Body of pancreas (tissue), 4 donors: ENCODE measurements around the gene GATAD2B. TPM values are rescaled to one million over a fixed set of nuclear protein-coding genes. Genes with fewer than 3 reads are reported as not detected.

Source experiments
- ATAC-seq: fragments of 150-250 bp; one replicate; pipeline ENCODE4 v1.9.1; 2016
- DNase-seq, 4 donors: peaks; one replicate each; pipeline ENCODE4 v3.0.0-alpha.2; 2019
- H3K27ac ChIP-seq, 4 donors: fragments of 200-600 bp; sonication (generic); 1 replicate in 3 of 4; 2 replicates in 1 of 4; pipeline versions ENCODE4 v1.5.1 to v1.6.1; 2016 to 2019; ENCODE audit warnings: mild to moderate bottlenecking in 1 of 4, mixed read lengths in 1 of 4, moderate library complexity in 1 of 4
- H3K27me3 ChIP-seq, 2 donors: fragments of 200-600 bp; sonication (generic); one replicate each; pipeline ENCODE4 v1.6.0; 2016; ENCODE audit warnings: mild to moderate bottlenecking in 1 of 2
- H3K36me3 ChIP-seq, 2 donors: fragments of 200-600 bp; sonication (generic); replicated peaks in 1 of 2; 2 replicates each; pipeline ENCODE4 v1.5.1; 2016; ENCODE audit warnings: low read depth in 2 of 2; ENCODE audit not compliant: insufficient read depth in 1 of 2
- H3K4me1 ChIP-seq: fragments of 200-600 bp; sonication (generic); one replicate; pipeline ENCODE4 v1.6.0; 2016
- H3K4me3 ChIP-seq, 2 donors: fragments of 200-600 bp; sonication (generic); 1 replicate in 1 of 2; 2 replicates in 1 of 2; pipeline ENCODE4 v1.5.1; 2016 to 2019
- H3K9me3 ChIP-seq, 3 donors: fragments of 200-600 bp; sonication (generic); 1 replicate in 2 of 3; 2 replicates in 1 of 3; pipeline ENCODE4 v1.5.1; 2016
- CTCF ChIP-seq, 7 experiments: fragments of 450-650 bp in 4 of 7; fragments of 200-600 bp in 3 of 7; sonication (generic) in 3 of 7; IDR thresholded peaks; one replicate each; pipeline ENCODE4 v1.5.1; 2016 to 2019; ENCODE audit warnings: antibody characterized with exemption in 7 of 7
- POLR2A ChIP-seq, 3 donors: fragments of 450-650 bp; IDR thresholded peaks; one replicate each; pipeline ENCODE4 v1.6.1; 2016; ENCODE audit warnings: antibody characterized with exemption in 3 of 3, mild to moderate bottlenecking in 2 of 3
- WGBS, 2 donors: methylation state at CpG; one replicate each; pipeline ENCODE4 v1.1.5; 2017; 5-methylcytosine and 5-hydroxymethylcytosine counted together
- intact Hi-C: fragments of 100-400 bp; cut with DNase I; formaldehyde crosslinking; loops from one replicate; pipeline ENCODE4 v1.15.1; 2023
- total RNA-seq, 2 donors: library from RNA; depleted of rRNA; stranded (reverse); fragments of >200 nt; gene quantifications; one replicate each; pipeline ENCODE4 v1.1.0, GENCODE V29; 2016

The GATAD2B gene
- total RNA-seq, 2 donors from 2014 or later = 7.8 to 12.5 TPM

- peak; percentile 24 for ATAC-seq
- H3K27ac ChIP-seq = peak overlapping the region; percentile 67 to 92 (median 90)
These were observed 45.2 kb upstream of the GATAD2B start for GRCh38 chr1:153968000-153968363.

GRCh38 chr1:153967107-153967999, 44.6 kb upstream of the GATAD2B start, which contains the start of gene CREB3L4:
Gene CREB3L4 (plus strand): TSS chr1:153967902. CDS start chr1:153968526, 624 bp downstream.
- TF ChIP-seq POLR2A (IDR thresholded peaks at IDR 0.05) (peak; percentile 93 to 98 (median 98)), CTCF (IDR thresholded peaks at IDR 0.05) (peak in 6 of 7 experiments; percentile 15 to 44 (median 26))
- intact Hi-C loops = no loop called here

More at GRCh38 chr1:153968000-153968363, 45.2 kb upstream of the GATAD2B start:
- intact Hi-C loops = no loop called here
- H3K4me3 ChIP-seq = peak overlapping the region; percentile 11 to 54
- WGBS, 2 donors = 0 to 2% methylated on average over 8 of the region's 8 CpGs
- no peaks in the 10 kb centered on the region for H3K36me3 ChIP-seq
- TF ChIP-seq CTCF (IDR thresholded peaks at IDR 0.05) (no peak), POLR2A (IDR thresholded peaks at IDR 0.05) (no peak)
- H3K9me3 ChIP-seq = no peaks in the 10 kb centered on the region
- DNase-seq = peak; percentile 77 to 87 (median 80)
- no peaks in the 10 kb centered on the region for H3K27me3 ChIP-seq
- peaks cover 39% of the 10 kb centered on the region for H3K4me1 ChIP-seq

GRCh38 chr1:153963850-153964331, 41.1 kb upstream of the GATAD2B start:
- peaks cover 0 to 4% of the 10 kb centered on the region in 2 donors for H3K36me3 ChIP-seq
- H3K27ac ChIP-seq = peak overlapping the region; percentile 81 to 95 (median 89)
- H3K4me1 ChIP-seq = peaks cover 65% of the 10 kb centered on the region
- WGBS, 2 donors = 1 to 3% methylated on average over 21 to 22 of the region's 22 CpGs
- no peaks in the 10 kb centered on the region for H3K9me3 ChIP-seq
- DNase-seq = peak; percentile 50 to 60 (median 55)
- no peak for ATAC-seq
- intact Hi-C loops = no loop called here
- H3K27me3 ChIP-seq = no peaks in the 10 kb centered on the region
- TF ChIP-seq POLR2A (IDR thresholded peaks at IDR 0.05) (no peak), CTCF (IDR thresholded peaks at IDR 0.05) (no peak)
- peak overlapping the region; percentile 5 to 44 for H3K4me3 ChIP-seq

More at GRCh38 chr1:153967107-153967999, 44.6 kb upstream of the GATAD2B start, which contains the start of gene CREB3L4:
- Histone ChIP-seq H3K4me3 (peak within 1 kb of the TSS; percentile 11 to 54), H3K36me3 (no peaks in the 10 kb centered on the region), H3K27me3 (no peaks in the 10 kb centered on the region), H3K4me1 (peaks cover 45% of the 10 kb centered on the region), H3K27ac (peak within 1 kb of the TSS; percentile 88 to 92 (median 90)), H3K9me3 (no peaks in the 10 kb centered on the region)
- DNase-seq (peak; percentile 93 to 96 (median 96)), ATAC-seq (peak; percentile 83)
- 0% methylated on average over 32 to 60 of the region's 60 CpGs for WGBS, 2 donors

GRCh38 chr1:153963030-153963849, 40.5 kb upstream of the GATAD2B start, which contains the start of gene SLC39A1:
Gene SLC39A1 (minus strand): TSS chr1:153963537. CDS start chr1:153962715, 822 bp downstream.
- peak; percentile 99 for DNase-seq
- TF ChIP-seq POLR2A (IDR thresholded peaks at IDR 0.05) (peak; percentile 25 to 82 (median 80)), CTCF (IDR thresholded peaks at IDR 0.05) (no peak)
- 1% methylated on average over 16 to 54 of the region's 54 CpGs for WGBS, 2 donors
- H3K36me3 ChIP-seq = peaks cover 0 to 4% of the 10 kb centered on the region in 2 donors
- intact Hi-C loops = no loop called here
- H3K27ac ChIP-seq = peak within 1 kb of the TSS; percentile 81 to 95 (median 89)
- peak within 1 kb of the TSS; percentile 44 to 72 for H3K4me3 ChIP-seq
- ATAC-seq = peak; percentile 77
- H3K27me3 ChIP-seq = no peaks in the 10 kb centered on the region
- peaks cover 61% of the 10 kb centered on the region for H3K4me1 ChIP-seq
- H3K9me3 ChIP-seq = no peaks in the 10 kb centered on the region
